Globus pallidus (tissue), 1 donor: Measurements from ENCODE around the gene URAD.

Source experiments
- DNase-seq: peaks from one replicate; pipeline ENCODE4 v3.0.0-alpha.2; 2015; ENCODE audit warnings: low spot score

The URAD gene

DNA sequence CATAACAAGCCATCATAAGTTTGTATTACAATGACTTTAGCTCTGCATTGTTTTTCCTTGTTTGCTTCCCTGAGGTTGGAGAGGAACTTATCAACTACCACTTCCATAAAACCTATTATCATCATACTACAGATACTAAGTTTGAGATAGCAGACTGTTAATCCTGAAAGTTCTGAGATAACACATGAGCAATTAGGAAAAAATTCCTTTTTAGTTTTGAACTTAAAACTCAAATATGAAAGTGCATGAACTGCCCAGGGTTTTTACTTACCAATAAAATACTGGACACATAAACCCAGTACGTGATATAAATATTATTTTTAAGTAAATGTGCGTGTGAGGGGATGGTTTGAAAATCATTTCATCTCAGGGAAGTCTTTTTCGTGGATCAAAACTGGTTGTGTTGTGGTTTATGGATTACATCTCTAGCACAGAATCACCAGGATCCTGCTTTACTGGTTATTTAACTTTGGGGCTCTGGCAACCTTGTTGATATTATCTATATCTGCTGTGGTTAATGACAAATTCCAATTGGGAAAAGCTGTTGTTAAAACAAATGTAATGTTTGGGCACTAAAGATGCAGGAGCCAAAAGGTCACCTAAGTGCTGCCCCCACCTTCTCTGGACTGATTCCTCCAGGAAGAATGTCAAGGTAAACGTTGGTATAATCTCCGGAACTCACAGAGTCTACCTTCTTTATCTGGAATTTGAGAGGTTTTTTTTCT, 31.8 kb downstream of the URAD start:
- no peak for DNase-seq

DNA sequence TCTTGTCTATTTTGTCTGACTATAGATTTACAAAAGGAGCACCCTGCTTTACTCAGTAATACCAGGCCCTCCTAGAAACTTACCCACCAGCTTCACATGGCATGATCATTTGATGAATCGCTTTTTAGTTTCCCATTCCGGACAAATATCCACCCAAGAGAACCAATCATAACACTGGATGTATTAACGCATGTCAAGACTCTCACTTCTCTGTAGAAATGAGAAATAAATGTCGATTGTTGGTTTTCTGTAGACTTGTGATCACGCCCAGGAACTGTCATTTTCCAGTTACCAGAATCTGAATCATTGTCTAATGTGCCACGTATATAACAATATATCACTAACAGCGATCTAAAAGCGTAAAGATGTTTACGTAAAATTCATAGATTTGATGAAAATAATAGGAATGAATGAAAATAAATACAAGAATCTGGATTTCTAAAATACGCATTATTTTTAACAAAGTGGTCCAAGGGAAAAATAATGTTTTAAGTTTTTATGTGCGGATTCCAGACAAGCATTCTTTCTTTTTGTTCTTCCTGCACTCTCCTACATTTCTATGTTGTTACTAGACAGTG, 33.4 kb downstream of the URAD start:
- DNase-seq = no peak

DNA sequence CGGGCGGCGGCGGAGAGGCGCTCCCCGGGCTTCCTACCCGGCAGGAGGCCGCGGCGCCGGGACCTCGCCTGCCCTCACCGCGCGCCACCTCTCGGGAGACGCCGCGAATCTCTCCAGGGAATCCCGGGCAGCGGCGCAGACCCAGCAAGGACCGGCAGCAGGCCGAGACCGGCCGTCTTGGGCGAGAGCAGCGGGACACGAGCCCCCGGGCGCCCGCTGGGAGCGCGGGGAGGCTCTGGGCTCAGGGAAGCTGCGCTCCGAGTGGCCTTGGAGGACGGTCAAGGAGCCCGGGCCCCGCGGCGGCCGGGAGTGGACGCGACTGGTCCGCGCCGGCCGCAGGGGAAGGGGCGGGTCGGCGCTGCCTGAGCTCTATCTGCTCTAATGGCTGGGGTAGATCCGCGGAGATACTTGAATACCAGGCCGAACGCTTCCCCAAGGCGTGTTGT, 34.1 kb downstream of the URAD start:
- DNase-seq = no peak

DNA sequence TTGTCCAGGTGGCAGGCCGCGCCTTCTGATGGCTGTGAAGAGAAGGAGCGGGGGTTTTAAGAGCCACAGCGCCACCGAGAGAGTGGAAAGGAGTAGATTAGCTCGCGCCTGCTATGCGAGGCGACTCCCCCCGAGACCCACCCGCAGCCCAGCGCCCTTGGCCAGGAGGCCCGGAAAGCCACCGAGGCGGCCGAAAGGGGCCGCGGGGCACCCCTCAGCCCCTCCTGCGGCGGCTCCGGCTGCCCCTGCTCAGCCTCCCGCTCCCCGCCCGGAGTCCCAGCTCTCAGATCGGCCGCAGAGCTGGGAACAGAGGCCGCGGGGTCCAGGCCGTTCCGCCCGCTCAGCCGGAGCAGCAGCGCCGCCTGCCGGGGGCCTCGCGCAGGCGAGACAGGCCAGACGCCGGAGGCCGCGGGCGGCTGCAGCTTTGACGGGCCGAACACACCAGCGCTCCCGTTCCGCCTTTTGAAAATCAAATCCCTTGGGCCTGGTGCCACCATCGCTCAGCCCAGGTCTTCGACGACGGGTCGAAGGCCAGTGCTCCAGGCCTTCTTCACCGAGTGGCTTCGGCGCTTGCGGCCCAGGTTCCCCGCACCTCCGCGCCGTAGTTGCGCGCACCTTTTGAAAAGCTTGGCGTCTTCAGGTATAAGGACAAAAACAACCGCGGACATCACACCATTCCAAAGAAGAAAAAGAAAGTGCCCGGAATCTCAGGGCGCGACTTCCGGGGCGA, 34.7 kb downstream of the URAD start:
- peak; percentile 37 for DNase-seq

DNA sequence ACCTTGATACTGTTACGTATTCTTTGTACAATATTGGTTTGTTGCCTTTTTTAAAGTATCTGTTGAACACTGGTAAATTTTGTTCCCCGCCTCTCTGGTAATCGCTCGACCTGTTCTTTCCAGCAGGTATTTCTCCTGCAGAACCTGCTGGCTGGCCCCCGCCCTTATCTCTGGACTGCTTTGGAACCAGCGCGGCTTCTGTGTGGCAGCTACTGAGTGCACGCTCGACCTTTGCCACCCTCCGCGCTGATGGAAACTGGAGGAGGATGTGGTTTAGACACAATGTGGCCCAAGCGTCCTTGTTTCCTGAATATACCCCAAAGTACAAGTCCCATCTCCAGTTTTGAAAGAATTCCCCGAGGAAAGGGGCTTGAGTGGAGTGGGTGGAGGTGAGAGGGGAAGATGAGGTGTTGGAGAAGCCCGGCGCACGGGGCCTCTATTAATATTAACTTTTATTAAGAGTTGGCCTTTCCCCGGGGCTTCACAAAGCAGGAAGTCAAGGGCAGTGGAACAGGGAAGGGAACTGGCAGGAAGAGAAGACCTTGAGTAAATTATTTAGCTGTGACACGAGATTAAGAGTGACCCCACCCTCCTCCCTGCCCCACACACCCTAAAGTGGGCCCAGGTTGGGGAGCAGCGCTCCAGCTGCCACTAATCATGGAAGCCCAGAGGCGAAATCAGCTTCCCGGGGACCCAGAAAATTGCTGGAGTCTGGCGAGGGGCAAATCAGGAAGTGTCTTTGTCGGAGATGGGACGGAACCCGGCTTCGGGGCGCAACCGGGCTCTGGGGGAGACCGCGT, 35.4 kb downstream of the URAD start:
- no peak for DNase-seq

DNA sequence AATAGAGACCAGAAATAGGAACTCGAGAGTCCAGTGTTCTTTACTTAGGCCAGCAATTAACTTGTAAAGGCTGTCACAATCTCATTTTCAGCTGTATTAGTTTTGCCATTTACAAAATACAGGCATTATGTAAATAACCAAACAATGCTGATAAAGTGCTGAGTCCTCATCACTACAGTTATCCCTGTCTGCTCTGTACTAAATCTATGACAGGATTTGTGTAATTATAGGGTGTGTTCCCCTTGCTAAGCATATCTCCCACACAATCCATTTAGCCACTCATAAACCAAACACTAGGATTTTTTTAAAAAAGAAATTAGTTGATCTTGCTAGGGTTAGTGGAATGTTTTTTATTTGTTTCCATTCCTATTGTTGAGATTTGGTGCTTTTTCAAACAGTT, 45.5 kb downstream of the URAD start:
- no peak for DNase-seq

DNA sequence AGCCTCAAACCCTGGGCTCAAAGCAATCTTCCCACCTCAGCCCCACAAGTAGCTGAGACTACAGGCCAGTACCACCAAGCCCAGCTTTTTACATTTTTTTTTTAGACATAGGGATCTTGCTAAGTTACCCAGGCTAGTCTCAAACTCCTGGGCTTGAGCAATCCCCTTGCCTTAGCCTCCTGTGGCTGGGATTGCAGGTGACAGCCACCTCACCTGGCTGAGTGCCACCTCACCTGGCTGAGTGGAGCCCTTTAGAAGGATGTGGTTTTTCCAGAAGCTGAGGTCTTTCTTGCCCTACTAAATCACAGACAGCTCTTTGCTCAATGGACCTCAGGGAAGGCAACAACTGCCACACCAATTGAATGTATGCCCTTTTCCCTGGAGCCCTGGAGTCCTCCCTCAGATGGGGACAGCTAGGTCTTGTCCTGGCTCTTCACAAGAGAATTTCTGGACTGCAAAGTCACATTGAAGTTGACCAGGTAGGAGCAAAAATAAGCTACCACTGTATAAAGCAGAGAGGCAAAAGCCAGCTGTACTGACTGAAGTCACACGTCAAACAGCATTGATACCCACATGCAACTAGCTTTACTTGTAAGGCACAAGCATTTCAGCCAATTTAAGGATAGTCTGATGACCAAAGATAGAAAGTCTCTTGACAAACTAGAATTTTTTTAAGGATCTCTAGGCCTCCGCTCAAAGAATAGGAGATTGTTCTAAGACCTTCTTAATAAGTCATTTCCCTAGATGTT, 54.7 kb downstream of the URAD start:
- DNase-seq = no peak

DNA sequence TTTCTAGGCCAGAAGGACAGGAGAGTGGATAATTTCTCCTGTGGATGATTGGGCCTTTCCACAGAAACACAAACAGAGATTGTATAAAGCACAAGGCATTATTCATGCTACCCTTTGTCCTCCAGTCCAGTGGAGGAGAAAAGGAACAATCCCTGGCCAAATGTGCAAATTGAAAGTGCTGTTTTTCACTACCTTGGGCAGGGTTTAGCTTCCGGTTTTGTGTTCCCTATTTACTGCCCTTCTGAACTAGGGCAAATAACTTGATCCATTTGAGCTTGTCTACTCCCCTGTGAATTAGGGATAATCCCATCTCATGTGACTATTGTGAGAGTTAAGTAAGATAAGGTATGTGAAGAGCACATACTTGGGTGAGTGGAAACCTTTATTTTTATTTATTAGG, 55.4 kb downstream of the URAD start:
- DNase-seq = no peak

DNA sequence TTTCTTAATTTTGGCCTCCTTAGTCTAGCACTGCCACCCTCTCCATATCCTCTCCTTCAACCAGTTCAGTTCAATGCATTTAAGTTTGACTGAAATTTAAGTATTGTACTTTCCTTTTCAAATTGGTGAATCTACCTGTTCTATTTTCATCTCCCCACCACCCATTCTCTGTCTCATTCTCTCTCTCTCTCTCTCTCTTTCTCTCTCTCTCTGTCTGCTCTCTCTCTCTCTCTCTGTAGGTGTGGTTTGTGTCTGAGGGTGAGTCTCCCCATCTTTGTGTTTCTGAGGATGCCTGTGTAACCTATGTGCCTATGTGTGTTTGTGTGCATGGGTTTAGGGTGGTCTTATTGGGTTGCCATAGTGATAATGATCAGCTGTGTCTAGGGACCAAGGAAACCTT, 58.6 kb downstream of the URAD start:
- no peak for DNase-seq

DNA sequence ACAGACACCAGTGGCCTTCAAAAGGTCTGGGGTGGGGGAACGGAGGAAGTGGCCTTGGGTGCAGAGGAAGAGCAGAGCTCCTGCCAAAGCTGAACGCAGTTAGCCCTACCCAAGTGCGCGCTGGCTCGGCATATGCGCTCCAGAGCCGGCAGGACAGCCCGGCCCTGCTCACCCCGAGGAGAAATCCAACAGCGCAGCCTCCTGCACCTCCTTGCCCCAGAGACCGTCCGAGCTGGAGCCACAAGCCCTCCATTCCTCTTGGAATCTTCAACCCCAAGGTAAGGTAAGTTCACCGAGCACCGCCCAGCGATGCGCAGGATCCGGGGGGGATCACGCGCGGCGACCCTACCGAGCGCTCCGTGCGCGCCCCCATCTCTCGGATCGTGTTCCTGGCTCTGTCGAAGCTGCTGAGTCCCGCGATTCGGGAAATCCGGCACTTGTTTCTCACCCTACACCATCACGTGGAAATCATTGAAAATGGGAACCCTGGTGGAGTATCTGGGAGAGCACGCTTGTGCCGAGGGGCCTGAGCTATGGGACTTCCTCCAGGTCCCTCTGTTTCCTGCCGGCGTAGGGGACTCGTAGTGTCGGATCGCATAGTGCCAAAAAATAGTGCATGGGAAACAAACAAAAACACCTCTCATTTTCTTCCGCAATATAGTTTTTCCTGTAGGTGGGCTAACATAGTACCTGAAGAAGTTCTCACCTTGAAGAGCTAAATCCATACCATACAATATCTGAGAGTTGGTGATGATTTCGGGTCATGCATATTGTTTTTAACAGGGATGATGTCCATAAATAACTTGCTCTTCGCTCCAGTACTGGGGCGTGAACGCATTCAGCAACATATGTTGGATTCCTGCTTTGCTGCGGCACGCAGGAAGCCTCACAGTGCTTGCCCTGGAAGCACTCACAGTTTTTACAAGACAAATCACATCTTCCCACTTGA, 59.4 kb downstream of the URAD start:
- DNase-seq = no peak

DNA sequence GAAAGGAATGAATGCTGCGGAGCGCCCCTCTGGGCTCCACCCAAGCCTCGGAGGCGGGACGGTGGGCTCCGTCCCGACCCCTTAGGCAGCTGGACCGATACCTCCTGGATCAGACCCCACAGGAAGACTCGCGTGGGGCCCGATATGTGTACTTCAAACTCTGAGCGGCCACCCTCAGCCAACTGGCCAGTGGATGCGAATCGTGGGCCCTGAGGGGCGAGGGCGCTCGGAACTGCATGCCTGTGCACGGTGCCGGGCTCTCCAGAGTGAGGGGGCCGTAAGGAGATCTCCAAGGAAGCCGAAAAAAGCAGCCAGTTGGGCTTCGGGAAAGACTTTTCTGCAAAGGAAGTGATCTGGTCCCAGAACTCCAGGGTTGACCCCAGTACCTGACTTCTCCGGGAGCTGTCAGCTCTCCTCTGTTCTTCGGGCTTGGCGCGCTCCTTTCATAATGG, 60.1 kb downstream of the URAD start:
- DNase-seq = no peak
